K562 (cell line): ENCODE data around the gene EPHB6. TPM values are rescaled to one million over a fixed set of nuclear protein-coding genes. Genes with fewer than 3 reads are reported as not detected.

ENCODE experiments used
- ATAC-seq: fragments of 200-7000 bp; cut with Tn5 transposase; 3 replicates; pipeline ENCODE4 v1.9.1; 2020; ENCODE audit warnings: moderate library complexity
- BruUV-seq: library from RNA; stranded (reverse); fragments of 400-500 nt; replicated peaks from 2 replicates; lab custom pipeline; 2021; lab: Mats Ljungman, UMichigan
- CTCF ChIA-PET: fragments of 300-600 bp; formaldehyde crosslinking; extraction: SDS; loops from one replicate; lab custom pipeline; 2021; ENCODE audit warnings: low intra/inter-chr PET ratio; lab: Yijun Ruan, JAX
- POLR2A ChIA-PET: fragments of 300-600, 350-650 bp; sonication (Branson Sonifier 250); formaldehyde crosslinking; extraction: SDS; loops from one replicate; lab custom pipeline; 2021; ENCODE audit warnings: antibody characterized with exemption, inconsistent platforms; lab: Yijun Ruan, JAX
- DNase-seq, 4 experiments: peaks; one replicate each; pipeline versions ENCODE4 v3.0.0 to v3.0.0-alpha.2; 2011 to 2018; ENCODE audit warnings: low spot score in 3 of 4, mixed read lengths in 3 of 4; ENCODE audit errors: extremely low read depth in 1 of 4
- FAIRE-seq: peaks from 2 replicates; lab custom pipeline; 2011; peaks lifted over from hg19 to GRCh38; lab: Jason Lieb, UNC
- H2AFZ ChIP-seq: 2 replicates; pipeline ENCODE4 v1.6.0; 2011; ENCODE audit warnings: low read depth, low read length, control low read depth, inconsistent platforms
- H3K27ac ChIP-seq: fragments of 200-600 bp; 3 replicates; pipeline ENCODE4 v1.8.0; 2011; ENCODE audit warnings: low read depth, mild to moderate bottlenecking, control low read depth, inconsistent platforms, low read length, moderate library complexity, mixed read lengths; ENCODE audit errors: extremely low read depth
- H3K27me3 ChIP-seq, 2 experiments: fragments of 300-600 bp in 1 of 2; 2 replicates in 1 of 2; 3 replicates in 1 of 2; pipeline versions ENCODE4 v1.6.0 to v1.8.0; 2011; ENCODE audit warnings: inconsistent platforms in 2 of 2, low read length in 2 of 2, mild to moderate bottlenecking in 1 of 2, mixed read lengths in 1 of 2, moderate library complexity in 1 of 2; ENCODE audit not compliant: control insufficient read depth in 2 of 2, insufficient read depth in 2 of 2
- H3K36me3 ChIP-seq: fragments of 300-600 bp; 3 replicates; pipeline ENCODE4 v1.8.0; 2011; ENCODE audit warnings: mild to moderate bottlenecking, low read length, inconsistent platforms; ENCODE audit not compliant: control insufficient read depth, insufficient read depth
- H3K4me1 ChIP-seq, 2 experiments: fragments of 200-600 bp in 1 of 2; replicated peaks in 1 of 2; 2 replicates in 1 of 2; 3 replicates in 1 of 2; pipeline versions ENCODE4 v1.5.1 to v1.8.0; 2011; ENCODE audit warnings: inconsistent platforms in 2 of 2, low read length in 2 of 2, mild to moderate bottlenecking in 1 of 2, mixed read lengths in 1 of 2, moderate library complexity in 1 of 2; ENCODE audit not compliant: control insufficient read depth in 2 of 2, insufficient read depth in 2 of 2
- H3K4me2 ChIP-seq: 2 replicates; pipeline ENCODE4 v1.6.1; 2011; ENCODE audit warnings: low read length, control low read depth, inconsistent platforms, mixed read lengths; ENCODE audit not compliant: insufficient read depth
- H3K4me3 ChIP-seq: fragments of 200-600 bp; sonication (generic), shearing (Covaris generic); 2 replicates; pipeline ENCODE4 v1.5.1; 2016; ENCODE audit warnings: control low read depth, inconsistent platforms
- H3K79me2 ChIP-seq: fragments of 200-600 bp; 3 replicates; pipeline ENCODE4 v1.8.0; 2011; ENCODE audit warnings: low read length, inconsistent platforms; ENCODE audit not compliant: control insufficient read depth, insufficient read depth
- H3K9ac ChIP-seq, 2 experiments: 2 replicates each; pipeline versions ENCODE4 v1.6.0 to v1.6.1; 2011; ENCODE audit warnings: low read depth in 2 of 2, low read length in 2 of 2, control low read depth in 1 of 2, inconsistent platforms in 1 of 2, mild to moderate bottlenecking in 1 of 2, mixed read lengths in 1 of 2; ENCODE audit not compliant: insufficient read depth in 1 of 2
- H3K9me1 ChIP-seq: one replicate; pipeline ENCODE4 v1.6.0; 2011; ENCODE audit warnings: inconsistent platforms, mild to moderate bottlenecking, low read length, moderate library complexity; ENCODE audit not compliant: control insufficient read depth, insufficient read depth
- H3K9me3 ChIP-seq: replicated peaks from 2 replicates; pipeline ENCODE4 v1.5.1; 2011; ENCODE audit warnings: low read depth, low read length, inconsistent platforms; ENCODE audit not compliant: control insufficient read depth, insufficient read depth
- H4K20me1 ChIP-seq: replicated peaks from 2 replicates; pipeline ENCODE4 v1.6.1; 2011; ENCODE audit warnings: low read length, inconsistent platforms, mixed read lengths; ENCODE audit not compliant: control insufficient read depth, insufficient read depth
- CBX5 ChIP-seq: IDR thresholded peaks from 2 replicates; pipeline ENCODE4 v1.6.1; 2014; ENCODE audit warnings: low read depth, borderline replicate concordance
- CHD2 ChIP-seq: IDR thresholded peaks from 2 replicates; pipeline ENCODE4 v1.6.1; 2011; ENCODE audit warnings: low read depth, low read length
- HMG20A ChIP-seq: fragments of 450-650 bp; formaldehyde crosslinking; conservative IDR thresholded peaks from 2 replicates; pipeline ENCODE4 v1.4.0; 2020; ENCODE audit warnings: mild to moderate bottlenecking, mixed read lengths
- HNRNPH1 ChIP-seq: fragments of 200-400 bp; formaldehyde crosslinking; optimal IDR thresholded peaks from 2 replicates; pipeline ENCODE3; 2017; ENCODE audit warnings: low read depth, mild to moderate bottlenecking, low read length, moderate library complexity
- HNRNPK ChIP-seq: fragments of 200-400 bp; formaldehyde crosslinking; IDR thresholded peaks from one replicate; pipeline ENCODE4 v1.6.1; 2018; ENCODE audit warnings: mild to moderate bottlenecking, low read depth, low read length; ENCODE audit not compliant: poor library complexity, severe bottlenecking
- MCM7 ChIP-seq, 2 experiments: fragments of 450-650 bp; IDR thresholded peaks; 2 replicates each; pipeline ENCODE4 v1.6.1; 2016 to 2018
- MTA2 ChIP-seq: fragments of 450-650 bp; IDR thresholded peaks from 2 replicates; pipeline ENCODE4 v1.6.1; 2016; ENCODE audit warnings: low read depth
- NFE2L1 ChIP-seq: fragments of 450-650 bp; IDR thresholded peaks from 2 replicates; pipeline ENCODE4 v1.6.1; 2016; ENCODE audit warnings: missing genetic modification characterization, low read depth, mild to moderate bottlenecking, missing compliant biosample characterization, moderate library complexity, borderline replicate concordance
- NFIC ChIP-seq: fragments of 450-650 bp; IDR thresholded peaks from 2 replicates; pipeline ENCODE4 v1.6.1; 2017; ENCODE audit warnings: mild to moderate bottlenecking, inconsistent platforms
- SP1 ChIP-seq: sonication (generic); formaldehyde crosslinking; IDR thresholded peaks from 2 replicates; pipeline ENCODE4 v1.8.1; 2022; ENCODE audit warnings: mild to moderate bottlenecking, missing genetic modification reagents
- TEAD2 ChIP-seq: fragments of 450-650 bp; IDR thresholded peaks from 2 replicates; pipeline ENCODE4 v1.6.1; 2016; ENCODE audit warnings: missing genetic modification characterization, control low read depth, missing compliant biosample characterization
- XRCC3 ChIP-seq: fragments of 450-650 bp; IDR thresholded peaks from 2 replicates; pipeline ENCODE4 v1.6.1; 2017; ENCODE audit warnings: mild to moderate bottlenecking, moderate library complexity
- ZNF586 ChIP-seq: fragments of 450-650 bp; formaldehyde crosslinking; conservative IDR thresholded peaks from 2 replicates; pipeline ENCODE4 v1.4.0; 2020; ENCODE audit warnings: mild to moderate bottlenecking, moderate library complexity
- ZNF655 ChIP-seq: fragments of 250-450 bp; sonication (Bioruptor Pico); IDR thresholded peaks from 2 replicates; pipeline ENCODE4 v1.5.0; 2021
- WGBS: fragments of 100-300 bp; shearing (Covaris generic); methylation state at CpG from one replicate; pipeline ENCODE4 v1.1.6; 2016; ENCODE audit warnings: low coverage, mixed read lengths; ENCODE audit not compliant: insufficient coverage; ENCODE audit errors: missing lambda C conversion rate; 5-methylcytosine and 5-hydroxymethylcytosine counted together
- in situ Hi-C: fragments of 300-500 bp; cut with MboI; formaldehyde crosslinking; loops from 4 replicates; pipeline ENCODE4 v1.15.0; 2018; ENCODE audit warnings: inconsistent platforms, mixed read lengths
- intact Hi-C: fragments of 100-400 bp; cut with micrococcal nuclease; formaldehyde crosslinking; loops from 2 replicates; pipeline ENCODE4 v1.14.2; 2022
- polyA plus RNA-seq, 8 experiments: library from polyadenylated mRNA; depleted of rRNA in 4 of 8; stranded (reverse) in 5 of 8; unstranded in 3 of 8; fragments of >200 nt; fragmentation: Nextera tagmentation in 2 of 8; fragmentation: Illumina TruSeq in 1 of 8; extraction: Ambion mirVana in 2 of 8; extraction: Trizol in 1 of 8; gene quantifications; 2 replicates each; pipeline versions ENCODE4 v1.2.1 to v1.2.3, GENCODE V29; 2011 to 2014; ENCODE audit warnings: inconsistent platforms in 1 of 8, missing spikeins in 1 of 8
- total RNA-seq, 7 experiments: library from RNA; depleted of rRNA in 6 of 7; stranded (reverse); fragments of >200 nt in 6 of 7; fragmentation: Illumina TruSeq in 2 of 7; extraction: Trizol in 2 of 7; gene quantifications; 2 replicates each; pipeline versions ENCODE4 v1.2.1 to v1.2.3, GENCODE V29; 2011 to 2021; ENCODE audit warnings: low replicate concordance in 1 of 7
- TF ChIP-seq, protein P1 (sequence below), 3 experiments: IDR thresholded peaks in 2 of 3; conservative IDR thresholded peaks in 1 of 3; 2 replicates each; pipeline ENCODE4 v1.5.1; 2011 to 2012; ENCODE audit warnings: low read length in 3 of 3, mild to moderate bottlenecking in 3 of 3, control low read depth in 2 of 3, improper control_type of control experiment in 1 of 3, inconsistent platforms in 1 of 3, low read depth in 1 of 3, mixed read lengths in 1 of 3, moderate library complexity in 1 of 3; ENCODE audit not compliant: insufficient read depth in 2 of 3

EPHB6 gene
- total and polyA plus RNA-seq, 9 of the 15 experiments (the other 6 are each of a cell fraction or from before 2014, with no cell fraction given): 1.4 to 123 (median 7.6) TPM

- no TSS peak for BruUV-seq
- 2% methylated on average over 3 of the region's 3 CpGs for WGBS
- Histone ChIP-seq H3K4me3 (no peak overlapping the region), H3K9me1 (no peaks in the 10 kb centered on the region), H3K4me1 (peaks cover 4 to 5% of the 10 kb centered on the region in 2 experiments; a peak in 3 of 5 replicates), H3K4me2 (no peak overlapping the region), H3K27me3 (peaks cover 3 to 44% of the 10 kb centered on the region in 2 experiments; a peak in 4 of 5 replicates), H3K27ac (no peak overlapping the region), H3K79me2 (no peaks in the 10 kb centered on the region), H3K9ac (no peak overlapping the region), H2AFZ (no peak overlapping the region), H3K36me3 (no peaks in the 10 kb centered on the region), H3K9me3 (no peaks in the 10 kb centered on the region), H4K20me1 (no peaks in the 10 kb centered on the region)
- no peak for FAIRE-seq
- no peak for ATAC-seq
- DNase-seq: no peak
- in situ Hi-C loops: no loop called here
- POLR2A ChIA-PET: no interaction called here
- intact Hi-C loops: no loop called here
- CTCF ChIA-PET: interaction anchor here (0.7 to 1.2 kb wide), 2 partner anchors 91 to 587 kb away, joined by 3 read pairs; no protein-coding TSS in a partner anchor
- TF ChIP-seq XRCC3 (no peak), CHD2 (no peak), NFIC (no peak), HNRNPH1 (no peak), MTA2 (no peak), HNRNPK (no peak), CBX5 (no peak), NFE2L1 (tag) (no peak), ZNF586 (no peak), HMG20A (CRISPR knock-in tag) (no peak), MCM7 (IDR thresholded peaks at IDR 0.05) (no peak), TEAD2 (tag) (no peak), ZNF655 (no peak), SP1 (CRISPR knock-in tag) (no peak)
- TF ChIP-seq, protein P1, sequence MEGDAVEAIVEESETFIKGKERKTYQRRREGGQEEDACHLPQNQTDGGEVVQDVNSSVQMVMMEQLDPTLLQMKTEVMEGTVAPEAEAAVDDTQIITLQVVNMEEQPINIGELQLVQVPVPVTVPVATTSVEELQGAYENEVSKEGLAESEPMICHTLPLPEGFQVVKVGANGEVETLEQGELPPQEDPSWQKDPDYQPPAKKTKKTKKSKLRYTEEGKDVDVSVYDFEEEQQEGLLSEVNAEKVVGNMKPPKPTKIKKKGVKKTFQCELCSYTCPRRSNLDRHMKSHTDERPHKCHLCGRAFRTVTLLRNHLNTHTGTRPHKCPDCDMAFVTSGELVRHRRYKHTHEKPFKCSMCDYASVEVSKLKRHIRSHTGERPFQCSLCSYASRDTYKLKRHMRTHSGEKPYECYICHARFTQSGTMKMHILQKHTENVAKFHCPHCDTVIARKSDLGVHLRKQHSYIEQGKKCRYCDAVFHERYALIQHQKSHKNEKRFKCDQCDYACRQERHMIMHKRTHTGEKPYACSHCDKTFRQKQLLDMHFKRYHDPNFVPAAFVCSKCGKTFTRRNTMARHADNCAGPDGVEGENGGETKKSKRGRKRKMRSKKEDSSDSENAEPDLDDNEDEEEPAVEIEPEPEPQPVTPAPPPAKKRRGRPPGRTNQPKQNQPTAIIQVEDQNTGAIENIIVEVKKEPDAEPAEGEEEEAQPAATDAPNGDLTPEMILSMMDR (IDR thresholded peaks at IDR 0.05 in 2 of 3, conservative IDR thresholded peaks at IDR 0.05 in 1 of 3; ENCODE audit: insufficient read depth in 2 of 3, low read depth in 1 of 3, low read length in 3 of 3): no peak
Observed at GRCh38 chr7:142913051-142913450, 58.2 kb downstream of the EPHB6 start.
